HepG2 (cell line): ENCODE data around the gene VPS50. TPM values are rescaled to one million over a fixed set of nuclear protein-coding genes. Genes with fewer than 3 reads are reported as not detected.
A peak's percentile ranks its signal among the peaks of the same experiment; 100 is the strongest.

Experiments
- ELF1 ChIP-seq: sonication (generic); formaldehyde crosslinking; IDR thresholded peaks from 2 replicates; pipeline ENCODE4 v1.4.0; 2020; ENCODE audit warnings: missing genetic modification reagents
- FOSL2 ChIP-seq: sonication (generic); formaldehyde crosslinking; IDR thresholded peaks from 2 replicates; pipeline ENCODE4 v1.4.0; 2020; ENCODE audit warnings: missing genetic modification reagents
- NFE2 ChIP-seq: sonication (generic); formaldehyde crosslinking; IDR thresholded peaks from 2 replicates; pipeline ENCODE4 v1.4.0; 2020; ENCODE audit warnings: missing genetic modification reagents
- RBAK ChIP-seq: sonication (generic); formaldehyde crosslinking; IDR thresholded peaks from 2 replicates; pipeline ENCODE4 v1.5.1; 2020; ENCODE audit warnings: mild to moderate bottlenecking, missing genetic modification reagents
- SMC3 ChIP-seq: IDR thresholded peaks from 2 replicates; pipeline ENCODE4 v1.6.1; 2011; ENCODE audit warnings: low read length, improper control_type of control experiment
- SP1 ChIP-seq, 2 experiments: fragments of 450-650 bp in 1 of 2; sonication (generic) in 1 of 2; formaldehyde crosslinking in 1 of 2; IDR thresholded peaks; 2 replicates each; pipeline versions ENCODE4 v1.4.0 to v1.6.1; 2016 to 2020; ENCODE audit warnings: missing genetic modification reagents in 1 of 2
- ZBTB3 ChIP-seq: sonication (generic); formaldehyde crosslinking; IDR thresholded peaks from 2 replicates; pipeline ENCODE4 v1.4.0; 2020; ENCODE audit warnings: low read depth, mild to moderate bottlenecking, moderate library complexity, missing genetic modification reagents, borderline replicate concordance
- ZNF205 ChIP-seq: IDR thresholded peaks from 2 replicates; pipeline ENCODE4 v1.6.1; 2018; ENCODE audit warnings: missing biosample characterization, missing genetic modification reagents
- ZNF44 ChIP-seq: sonication (generic); formaldehyde crosslinking; IDR thresholded peaks from 2 replicates; pipeline ENCODE4 v1.5.1; 2020; ENCODE audit warnings: mild to moderate bottlenecking, missing genetic modification reagents
- ZNF572 ChIP-seq: sonication (generic); formaldehyde crosslinking; IDR thresholded peaks from 2 replicates; pipeline ENCODE4 v1.5.1; 2020; ENCODE audit warnings: mild to moderate bottlenecking, missing genetic modification reagents
- ZNF724P ChIP-seq: sonication (generic); formaldehyde crosslinking; IDR thresholded peaks from 2 replicates; pipeline ENCODE4 v1.8.0; 2022; ENCODE audit warnings: missing genetic modification reagents, borderline replicate concordance
- polyA plus RNA-seq, 8 experiments: library from polyadenylated mRNA; depleted of rRNA in 3 of 8; stranded (reverse) in 7 of 8; unstranded in 1 of 8; fragments of >200 nt; fragmentation: Illumina TruSeq in 4 of 8; extraction: Trizol in 4 of 8; gene quantifications; 2 replicates each; pipeline versions ENCODE4 v1.2.1 to v1.2.3, GENCODE V29; 2011 to 2016; ENCODE audit warnings: low read depth in 4 of 8, missing spikeins in 1 of 8, mixed read lengths in 1 of 8; ENCODE audit not compliant: insufficient read depth in 1 of 8
- total RNA-seq, 5 experiments: library from RNA; depleted of rRNA; stranded (reverse); fragments of >200 nt; fragmentation: Illumina TruSeq; extraction: Trizol; gene quantifications; 2 replicates each; pipeline ENCODE4 v1.2.3, GENCODE V29; 2016; ENCODE audit warnings: low read depth in 1 of 5
- TF ChIP-seq, protein P1 (sequence below): sonication (generic); formaldehyde crosslinking; IDR thresholded peaks from 2 replicates; pipeline ENCODE4 v1.5.0; 2020; ENCODE audit warnings: missing genetic modification reagents
- TF ChIP-seq, protein P2 (sequence below): sonication (generic); formaldehyde crosslinking; conservative IDR thresholded peaks from 2 replicates; pipeline ENCODE4 v1.8.0; 2022; ENCODE audit warnings: missing genetic modification reagents
- TF ChIP-seq, protein P3 (sequence below): sonication (generic); formaldehyde crosslinking; IDR thresholded peaks from 2 replicates; pipeline ENCODE4 v1.4.0; 2020; ENCODE audit warnings: missing genetic modification reagents
- TF ChIP-seq, protein P4 (sequence below): sonication (generic); formaldehyde crosslinking; IDR thresholded peaks from 2 replicates; pipeline ENCODE4 v1.9.0; 2021; ENCODE audit warnings: mild to moderate bottlenecking, missing genetic modification reagents
- TF ChIP-seq, protein P5 (sequence below): sonication (generic); formaldehyde crosslinking; IDR thresholded peaks from 2 replicates; pipeline ENCODE4 v1.5.0; 2020; ENCODE audit warnings: mild to moderate bottlenecking, missing genetic modification reagents, moderate library complexity

The VPS50 gene
- total and polyA plus RNA-seq, 2 of the 13 experiments (the other 11 are each of a cell fraction or from before 2014, with no cell fraction given), result 10.3 to 20.4 TPM

DNA sequence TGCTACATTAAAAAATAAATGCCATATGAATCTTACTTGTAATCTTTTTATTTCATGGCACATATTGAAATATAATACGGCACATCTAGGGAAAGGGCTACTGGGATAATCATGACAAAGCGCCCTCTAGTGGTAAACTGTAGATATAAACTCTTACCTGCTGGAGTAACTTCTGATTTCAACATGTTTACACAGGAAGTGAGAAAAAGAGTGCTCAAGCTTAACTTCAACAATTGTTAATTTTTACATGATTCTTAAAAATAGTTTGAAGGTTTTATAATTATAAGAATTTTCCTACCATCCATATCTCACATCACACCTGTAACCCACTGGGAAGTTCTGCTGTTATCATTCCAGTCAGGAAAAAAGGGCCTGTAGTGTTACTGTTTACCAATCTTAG lies 3.9 kb upstream of the VPS50 start (continued):
- TF ChIP-seq SMC3, result peak; percentile 27; the same call in 1 of the 2 replicates
- TF ChIP-seq ZNF572 (CRISPR knock-in tag), result no peak
- TF ChIP-seq, protein P1, sequence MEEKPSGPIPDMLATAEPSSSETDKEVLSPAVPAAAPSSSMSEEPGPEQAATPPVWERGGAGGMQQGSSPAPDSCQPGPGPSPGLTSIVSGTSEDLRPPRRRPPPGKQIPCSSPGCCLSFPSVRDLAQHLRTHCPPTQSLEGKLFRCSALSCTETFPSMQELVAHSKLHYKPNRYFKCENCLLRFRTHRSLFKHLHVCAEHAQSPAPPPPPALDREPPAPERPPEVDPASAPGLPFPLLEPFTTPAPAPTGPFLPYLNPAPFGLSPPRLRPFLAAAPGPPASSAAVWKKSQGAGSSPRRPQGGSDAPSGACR, result no peak
- TF ChIP-seq, protein P2, sequence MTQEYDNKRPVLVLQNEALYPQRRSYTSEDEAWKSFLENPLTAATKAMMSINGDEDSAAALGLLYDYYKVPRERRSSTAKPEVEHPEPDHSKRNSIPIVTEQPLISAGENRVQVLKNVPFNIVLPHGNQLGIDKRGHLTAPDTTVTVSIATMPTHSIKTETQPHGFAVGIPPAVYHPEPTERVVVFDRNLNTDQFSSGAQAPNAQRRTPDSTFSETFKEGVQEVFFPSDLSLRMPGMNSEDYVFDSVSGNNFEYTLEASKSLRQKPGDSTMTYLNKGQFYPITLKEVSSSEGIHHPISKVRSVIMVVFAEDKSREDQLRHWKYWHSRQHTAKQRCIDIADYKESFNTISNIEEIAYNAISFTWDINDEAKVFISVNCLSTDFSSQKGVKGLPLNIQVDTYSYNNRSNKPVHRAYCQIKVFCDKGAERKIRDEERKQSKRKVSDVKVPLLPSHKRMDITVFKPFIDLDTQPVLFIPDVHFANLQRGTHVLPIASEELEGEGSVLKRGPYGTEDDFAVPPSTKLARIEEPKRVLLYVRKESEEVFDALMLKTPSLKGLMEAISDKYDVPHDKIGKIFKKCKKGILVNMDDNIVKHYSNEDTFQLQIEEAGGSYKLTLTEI, result no peak
- no peak for TF ChIP-seq ZNF205 (CRISPR knock-in tag)
- TF ChIP-seq ZNF724P, result no peak
- TF ChIP-seq, protein P3, sequence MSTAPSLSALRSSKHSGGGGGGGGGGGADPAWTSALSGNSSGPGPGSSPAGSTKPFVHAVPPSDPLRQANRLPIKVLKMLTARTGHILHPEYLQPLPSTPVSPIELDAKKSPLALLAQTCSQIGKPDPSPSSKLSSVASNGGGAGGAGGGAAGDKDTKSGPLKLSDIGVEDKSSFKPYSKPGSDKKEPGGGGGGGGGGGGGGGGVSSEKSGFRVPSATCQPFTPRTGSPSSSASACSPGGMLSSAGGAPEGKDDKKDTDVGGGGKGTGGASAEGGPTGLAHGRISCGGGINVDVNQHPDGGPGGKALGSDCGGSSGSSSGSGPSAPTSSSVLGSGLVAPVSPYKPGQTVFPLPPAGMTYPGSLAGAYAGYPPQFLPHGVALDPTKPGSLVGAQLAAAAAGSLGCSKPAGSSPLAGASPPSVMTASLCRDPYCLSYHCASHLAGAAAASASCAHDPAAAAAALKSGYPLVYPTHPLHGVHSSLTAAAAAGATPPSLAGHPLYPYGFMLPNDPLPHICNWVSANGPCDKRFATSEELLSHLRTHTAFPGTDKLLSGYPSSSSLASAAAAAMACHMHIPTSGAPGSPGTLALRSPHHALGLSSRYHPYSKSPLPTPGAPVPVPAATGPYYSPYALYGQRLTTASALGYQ (CRISPR knock-in tag), result no peak
- TF ChIP-seq, protein P4, sequence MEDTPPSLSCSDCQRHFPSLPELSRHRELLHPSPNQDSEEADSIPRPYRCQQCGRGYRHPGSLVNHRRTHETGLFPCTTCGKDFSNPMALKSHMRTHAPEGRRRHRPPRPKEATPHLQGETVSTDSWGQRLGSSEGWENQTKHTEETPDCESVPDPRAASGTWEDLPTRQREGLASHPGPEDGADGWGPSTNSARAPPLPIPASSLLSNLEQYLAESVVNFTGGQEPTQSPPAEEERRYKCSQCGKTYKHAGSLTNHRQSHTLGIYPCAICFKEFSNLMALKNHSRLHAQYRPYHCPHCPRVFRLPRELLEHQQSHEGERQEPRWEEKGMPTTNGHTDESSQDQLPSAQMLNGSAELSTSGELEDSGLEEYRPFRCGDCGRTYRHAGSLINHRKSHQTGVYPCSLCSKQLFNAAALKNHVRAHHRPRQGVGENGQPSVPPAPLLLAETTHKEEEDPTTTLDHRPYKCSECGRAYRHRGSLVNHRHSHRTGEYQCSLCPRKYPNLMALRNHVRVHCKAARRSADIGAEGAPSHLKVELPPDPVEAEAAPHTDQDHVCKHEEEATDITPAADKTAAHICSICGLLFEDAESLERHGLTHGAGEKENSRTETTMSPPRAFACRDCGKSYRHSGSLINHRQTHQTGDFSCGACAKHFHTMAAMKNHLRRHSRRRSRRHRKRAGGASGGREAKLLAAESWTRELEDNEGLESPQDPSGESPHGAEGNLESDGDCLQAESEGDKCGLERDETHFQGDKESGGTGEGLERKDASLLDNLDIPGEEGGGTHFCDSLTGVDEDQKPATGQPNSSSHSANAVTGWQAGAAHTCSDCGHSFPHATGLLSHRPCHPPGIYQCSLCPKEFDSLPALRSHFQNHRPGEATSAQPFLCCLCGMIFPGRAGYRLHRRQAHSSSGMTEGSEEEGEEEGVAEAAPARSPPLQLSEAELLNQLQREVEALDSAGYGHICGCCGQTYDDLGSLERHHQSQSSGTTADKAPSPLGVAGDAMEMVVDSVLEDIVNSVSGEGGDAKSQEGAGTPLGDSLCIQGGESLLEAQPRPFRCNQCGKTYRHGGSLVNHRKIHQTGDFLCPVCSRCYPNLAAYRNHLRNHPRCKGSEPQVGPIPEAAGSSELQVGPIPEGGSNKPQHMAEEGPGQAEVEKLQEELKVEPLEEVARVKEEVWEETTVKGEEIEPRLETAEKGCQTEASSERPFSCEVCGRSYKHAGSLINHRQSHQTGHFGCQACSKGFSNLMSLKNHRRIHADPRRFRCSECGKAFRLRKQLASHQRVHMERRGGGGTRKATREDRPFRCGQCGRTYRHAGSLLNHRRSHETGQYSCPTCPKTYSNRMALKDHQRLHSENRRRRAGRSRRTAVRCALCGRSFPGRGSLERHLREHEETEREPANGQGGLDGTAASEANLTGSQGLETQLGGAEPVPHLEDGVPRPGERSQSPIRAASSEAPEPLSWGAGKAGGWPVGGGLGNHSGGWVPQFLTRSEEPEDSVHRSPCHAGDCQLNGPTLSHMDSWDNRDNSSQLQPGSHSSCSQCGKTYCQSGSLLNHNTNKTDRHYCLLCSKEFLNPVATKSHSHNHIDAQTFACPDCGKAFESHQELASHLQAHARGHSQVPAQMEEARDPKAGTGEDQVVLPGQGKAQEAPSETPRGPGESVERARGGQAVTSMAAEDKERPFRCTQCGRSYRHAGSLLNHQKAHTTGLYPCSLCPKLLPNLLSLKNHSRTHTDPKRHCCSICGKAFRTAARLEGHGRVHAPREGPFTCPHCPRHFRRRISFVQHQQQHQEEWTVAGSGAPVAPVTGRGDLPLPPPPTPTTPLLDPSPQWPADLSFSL, result no peak
- no peak for TF ChIP-seq ELF1 (CRISPR knock-in tag)
- TF ChIP-seq ZNF44 (CRISPR knock-in tag), result no peak
- TF ChIP-seq ZBTB3 (CRISPR knock-in tag), result no peak
- no peak for TF ChIP-seq SP1 (IDR thresholded peaks at IDR 0.05)
- TF ChIP-seq SP1 (CRISPR knock-in tag; IDR thresholded peaks at IDR 0.05), result no peak
- TF ChIP-seq NFE2 (CRISPR knock-in tag), result no peak
- no peak for TF ChIP-seq FOSL2 (CRISPR knock-in tag)
- TF ChIP-seq, protein P5, sequence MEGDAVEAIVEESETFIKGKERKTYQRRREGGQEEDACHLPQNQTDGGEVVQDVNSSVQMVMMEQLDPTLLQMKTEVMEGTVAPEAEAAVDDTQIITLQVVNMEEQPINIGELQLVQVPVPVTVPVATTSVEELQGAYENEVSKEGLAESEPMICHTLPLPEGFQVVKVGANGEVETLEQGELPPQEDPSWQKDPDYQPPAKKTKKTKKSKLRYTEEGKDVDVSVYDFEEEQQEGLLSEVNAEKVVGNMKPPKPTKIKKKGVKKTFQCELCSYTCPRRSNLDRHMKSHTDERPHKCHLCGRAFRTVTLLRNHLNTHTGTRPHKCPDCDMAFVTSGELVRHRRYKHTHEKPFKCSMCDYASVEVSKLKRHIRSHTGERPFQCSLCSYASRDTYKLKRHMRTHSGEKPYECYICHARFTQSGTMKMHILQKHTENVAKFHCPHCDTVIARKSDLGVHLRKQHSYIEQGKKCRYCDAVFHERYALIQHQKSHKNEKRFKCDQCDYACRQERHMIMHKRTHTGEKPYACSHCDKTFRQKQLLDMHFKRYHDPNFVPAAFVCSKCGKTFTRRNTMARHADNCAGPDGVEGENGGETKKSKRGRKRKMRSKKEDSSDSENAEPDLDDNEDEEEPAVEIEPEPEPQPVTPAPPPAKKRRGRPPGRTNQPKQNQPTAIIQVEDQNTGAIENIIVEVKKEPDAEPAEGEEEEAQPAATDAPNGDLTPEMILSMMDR (CRISPR knock-in tag), result peak; percentile 61
- no peak for TF ChIP-seq RBAK (CRISPR knock-in tag)
